H1 (cell line): ENCODE measurements around the gene TMEM182. TPM values are rescaled to one million over a fixed set of nuclear protein-coding genes. Genes with fewer than 3 reads are reported as not detected.

Source experiments
- CTCF ChIA-PET: fragments of 300-600 bp; sonication (Branson Sonifier 250); formaldehyde crosslinking; loops from one replicate; lab custom pipeline; 2021; ENCODE audit not compliant: partially characterized antibody; lab: Charles Lee
- POLR2A ChIA-PET: fragments of 300-600 bp; sonication (Branson Sonifier 250); formaldehyde crosslinking; loops from one replicate; lab custom pipeline; 2021; ENCODE audit warnings: inconsistent platforms; ENCODE audit not compliant: partially characterized antibody; lab: Charles Lee
- DNase-seq, 2 experiments: peaks; one replicate each; pipeline versions ENCODE4 v3.0.0 to v3.0.0-alpha.2; 2010 to 2022; ENCODE audit warnings: low spot score in 2 of 2, low read depth in 1 of 2, mixed read lengths in 1 of 2
- FAIRE-seq: peaks from 2 replicates; lab custom pipeline; 2011; peaks lifted over from hg19 to GRCh38; lab: Jason Lieb, UNC
- H2AFZ ChIP-seq: 2 replicates; pipeline ENCODE4 v1.8.1; 2012; ENCODE audit warnings: low read length, inconsistent platforms
- H2AK5ac ChIP-seq: 2 replicates; pipeline ENCODE4 v1.6.1; 2013; ENCODE audit warnings: low read depth, low read length
- H2BK120ac ChIP-seq: replicated peaks from 2 replicates; pipeline ENCODE3; 2013; ENCODE audit warnings: low read depth, low read length, inconsistent platforms
- H2BK12ac ChIP-seq: 2 replicates; pipeline ENCODE4 v1.6.1; 2013; ENCODE audit warnings: low read depth, low read length
- H2BK15ac ChIP-seq: 2 replicates; pipeline ENCODE4 v1.6.1; 2013; ENCODE audit warnings: low read length
- H2BK20ac ChIP-seq: 2 replicates; pipeline ENCODE4 v1.6.1; 2013; ENCODE audit warnings: low read length
- H2BK5ac ChIP-seq: 2 replicates; pipeline ENCODE4 v1.6.1; 2013; ENCODE audit warnings: low read depth, low read length
- H3K14ac ChIP-seq: 2 replicates; pipeline ENCODE4 v1.6.1; 2013; ENCODE audit warnings: inconsistent platforms; ENCODE audit not compliant: insufficient read length
- H3K18ac ChIP-seq: 2 replicates; pipeline ENCODE4 v1.6.1; 2013; ENCODE audit warnings: low read length; ENCODE audit errors: extremely low read depth
- H3K23ac ChIP-seq: 2 replicates; pipeline ENCODE4 v1.6.1; 2013; ENCODE audit warnings: inconsistent platforms; ENCODE audit not compliant: insufficient read length
- H3K23me2 ChIP-seq: 2 replicates; pipeline ENCODE4 v1.6.1; 2013; ENCODE audit warnings: low read depth, low read length
- H3K27ac ChIP-seq: 2 replicates; pipeline ENCODE4 v1.6.1; 2011; ENCODE audit warnings: low read depth, low read length, inconsistent platforms
- H3K27me3 ChIP-seq, 4 experiments: replicated peaks in 1 of 4; 1 replicate in 1 of 4; 2 replicates in 3 of 4; pipeline versions ENCODE4 v1.6.1 to v1.8.1; 2011 to 2013; ENCODE audit warnings: low read length in 3 of 4, mild to moderate bottlenecking in 3 of 4, inconsistent platforms in 2 of 4, mixed read lengths in 2 of 4, moderate library complexity in 1 of 4; ENCODE audit not compliant: control insufficient read depth in 3 of 4, insufficient read depth in 3 of 4; ENCODE audit errors: extremely low read depth in 1 of 4
- H3K36me3 ChIP-seq, 4 experiments: 2 replicates each; pipeline versions ENCODE4 v1.6.1 to v1.8.1; 2011 to 2013; ENCODE audit warnings: mild to moderate bottlenecking in 4 of 4, low read length in 3 of 4, moderate library complexity in 2 of 4, control low read depth in 1 of 4, inconsistent platforms in 1 of 4; ENCODE audit not compliant: insufficient read depth in 4 of 4, control insufficient read depth in 2 of 4
- H3K4ac ChIP-seq: replicated peaks from 2 replicates; pipeline ENCODE3; 2013; ENCODE audit warnings: low read length, low read depth, mixed read lengths, inconsistent platforms; ENCODE audit not compliant: insufficient read length
- H3K4me1 ChIP-seq, 4 experiments: replicated peaks in 1 of 4; 1 replicate in 1 of 4; 2 replicates in 3 of 4; pipeline versions ENCODE4 v1.6.1 to v1.8.1; 2011 to 2013; ENCODE audit warnings: low read length in 3 of 4, inconsistent platforms in 2 of 4, mixed read lengths in 1 of 4; ENCODE audit not compliant: insufficient read depth in 4 of 4, control insufficient read depth in 3 of 4
- H3K4me2 ChIP-seq, 2 experiments: 2 replicates each; pipeline versions ENCODE4 v1.6.1 to v1.8.1; 2011 to 2013; ENCODE audit warnings: low read depth in 2 of 2, low read length in 2 of 2, control low read depth in 1 of 2, inconsistent platforms in 1 of 2, mild to moderate bottlenecking in 1 of 2; ENCODE audit not compliant: insufficient read depth in 1 of 2
- H3K4me3 ChIP-seq, 4 experiments: fragments of 200-600, 300-600 bp in 1 of 4; sonication (generic), shearing (Covaris generic), sonication (Bioruptor Twin) in 1 of 4; 2 replicates each; pipeline versions ENCODE4 v1.5.1 to v1.8.1; 2011 to 2016; ENCODE audit warnings: low read length in 4 of 4, low read depth in 3 of 4, control low read depth in 2 of 4, inconsistent platforms in 2 of 4, mild to moderate bottlenecking in 2 of 4, mixed read lengths in 1 of 4, moderate library complexity in 1 of 4; ENCODE audit not compliant: insufficient read depth in 2 of 4; ENCODE audit errors: extremely low read depth in 1 of 4
- H3K56ac ChIP-seq: replicated peaks from 2 replicates; pipeline ENCODE3; 2013; ENCODE audit warnings: low read depth, mild to moderate bottlenecking, mixed read lengths, low read length, inconsistent platforms; ENCODE audit not compliant: insufficient read length
- H3K79me1 ChIP-seq: 2 replicates; pipeline ENCODE4 v1.6.1; 2013; ENCODE audit warnings: low read depth, low read length, control low read depth
- H3K79me2 ChIP-seq, 2 experiments: 2 replicates each; pipeline versions ENCODE4 v1.6.1 to v1.8.1; 2012 to 2013; ENCODE audit warnings: low read length in 2 of 2, mild to moderate bottlenecking in 2 of 2, inconsistent platforms in 1 of 2; ENCODE audit not compliant: insufficient read depth in 2 of 2, control insufficient read depth in 1 of 2
- H3K9ac ChIP-seq, 4 experiments: replicated peaks in 1 of 4; 1 replicate in 1 of 4; 2 replicates in 3 of 4; pipeline versions ENCODE4 v1.6.1 to v1.8.1; 2011 to 2013; ENCODE audit warnings: low read depth in 3 of 4, low read length in 3 of 4, control low read depth in 2 of 4, mild to moderate bottlenecking in 2 of 4, moderate library complexity in 2 of 4, inconsistent platforms in 1 of 4; ENCODE audit errors: extremely low read depth in 1 of 4
- H3K9me3 ChIP-seq, 2 experiments: 2 replicates each; pipeline versions ENCODE4 v1.6.1 to v1.8.1; 2012 to 2013; ENCODE audit warnings: mild to moderate bottlenecking in 2 of 2, moderate library complexity in 2 of 2, control low read depth in 1 of 2, inconsistent platforms in 1 of 2, low read depth in 1 of 2, low read length in 1 of 2, mixed read lengths in 1 of 2; ENCODE audit not compliant: insufficient read depth in 2 of 2
- H4K20me1 ChIP-seq, 2 experiments: replicated peaks in 1 of 2; 2 replicates each; pipeline versions ENCODE3 to v1.8.1; 2011 to 2013; ENCODE audit warnings: inconsistent platforms in 2 of 2, low read length in 2 of 2, mild to moderate bottlenecking in 1 of 2; ENCODE audit not compliant: insufficient read depth in 2 of 2, control insufficient read depth in 1 of 2
- H4K5ac ChIP-seq: 2 replicates; pipeline ENCODE4 v1.6.1; 2013; ENCODE audit warnings: low read length, low read depth, mixed read lengths, inconsistent platforms; ENCODE audit not compliant: insufficient read length
- H4K8ac ChIP-seq: 2 replicates; pipeline ENCODE4 v1.8.0; 2013; ENCODE audit warnings: mild to moderate bottlenecking, moderate library complexity, low read length, inconsistent platforms; ENCODE audit not compliant: insufficient read depth; ENCODE audit errors: extremely low read depth
- H4K91ac ChIP-seq: replicated peaks from 2 replicates; pipeline ENCODE3; 2013; ENCODE audit warnings: low read length, mixed read lengths, inconsistent platforms; ENCODE audit not compliant: insufficient read length
- CREB1 ChIP-seq: IDR thresholded peaks from 2 replicates; pipeline ENCODE4 v1.6.1; 2012; ENCODE audit warnings: inconsistent platforms
- GABPA ChIP-seq: IDR thresholded peaks from 2 replicates; pipeline ENCODE4 v1.6.1; 2011; ENCODE audit warnings: mild to moderate bottlenecking, low read length, moderate library complexity, borderline replicate concordance; ENCODE audit not compliant: insufficient read depth
- HDAC2 ChIP-seq, 2 experiments: fragments of 300-600 bp in 1 of 2; sonication (generic) in 1 of 2; IDR thresholded peaks; 2 replicates each; pipeline ENCODE4 v1.6.1; 2011 to 2012; ENCODE audit warnings: low read depth in 2 of 2, low read length in 2 of 2, mild to moderate bottlenecking in 2 of 2, moderate library complexity in 2 of 2, borderline replicate concordance in 1 of 2, inconsistent platforms in 1 of 2
- PHF8 ChIP-seq: fragments of 200-600 bp; sonication (generic); conservative IDR thresholded peaks from 2 replicates; pipeline ENCODE4 v1.7.1; 2012; ENCODE audit warnings: low read depth, mild to moderate bottlenecking, inconsistent platforms, low read length, moderate library complexity
- RBBP5 ChIP-seq: IDR thresholded peaks from 2 replicates; pipeline ENCODE4 v1.7.1; 2012; ENCODE audit warnings: low read depth, mild to moderate bottlenecking, inconsistent platforms, low read length, moderate library complexity, borderline replicate concordance
- RFX5 ChIP-seq: IDR thresholded peaks from 2 replicates; pipeline ENCODE4 v1.6.1; 2011; ENCODE audit warnings: low read depth, low read length, improper control_type of control experiment, borderline replicate concordance
- WGBS, 2 experiments: shearing (Covaris generic) in 1 of 2; methylation state at CpG; one replicate each; pipeline versions ENCODE4 v1.1.6 to v1.1.7; 2013 to 2015; ENCODE audit warnings: low lambda C conversion rate in 2 of 2, mixed read lengths in 2 of 2, inconsistent platforms in 1 of 2, low coverage in 1 of 2, missing lambda C conversion rate in 1 of 2; ENCODE audit not compliant: insufficient replicate concordance in 2 of 2, insufficient coverage in 1 of 2, insufficient read length in 1 of 2; ENCODE audit errors: extremely low coverage in 1 of 2, missing lambda C conversion rate in 1 of 2; 5-methylcytosine and 5-hydroxymethylcytosine counted together
- polyA plus RNA-seq, 7 experiments: library from polyadenylated mRNA; depleted of rRNA in 3 of 7; stranded (reverse) in 5 of 7; unstranded in 2 of 7; fragments of >200 nt in 5 of 7; fragments of 200-250 nt in 2 of 7; gene quantifications; 1 replicate in 5 of 7; 2 replicates in 1 of 7; 4 replicates in 1 of 7; pipeline versions ENCODE4 v1.2.1 to v1.2.3, GENCODE V29; 2011 to 2013; ENCODE audit warnings: missing spikeins in 2 of 7, mixed read lengths in 2 of 7
- total RNA-seq: library from RNA; stranded (reverse); fragmentation: NEBNext Ultra II Directional; extraction: Animal tissue kit (Norgen Biotek cat#: 25700); gene quantifications from 2 replicates; pipeline ENCODE4 v1.2.1, GENCODE V29; 2021

Gene TMEM182
- total and polyA plus RNA-seq, 2 of the 8 experiments (the other 6 are each of a cell fraction or from before 2014, with no cell fraction given), result 3.1 to 4.3 TPM

GRCh38 chr2:102783506-102784183, 21.8 kb downstream of the TMEM182 start:
- H3K14ac ChIP-seq, result no peak overlapping the region
- no peak overlapping the region for H4K91ac ChIP-seq
- no peak overlapping the region for H3K4ac ChIP-seq
- 76% methylated on average over 7 of the region's 7 CpGs; no CpG with 5 or more reads in 1 of the 2 experiments for WGBS, 2 experiments
- H3K9ac ChIP-seq, result peak overlapping the region in 1 of 4 experiments; percentile 34; a peak in 1 of 7 replicates
- H3K4me3 ChIP-seq, result no peak overlapping the region
- H3K79me1 ChIP-seq, result no peaks in the 10 kb centered on the region
- no peak overlapping the region for H3K18ac ChIP-seq
- H3K23ac ChIP-seq, result no peak overlapping the region
- no peak for TF ChIP-seq RFX5
- TF ChIP-seq RBBP5, result no peak
- TF ChIP-seq CREB1, result no peak
- TF ChIP-seq PHF8, result no peak
- TF ChIP-seq HDAC2 (IDR thresholded peaks at IDR 0.05; ENCODE audit: borderline replicate concordance in 1 of 2, low read depth in 2 of 2, low read length in 2 of 2), result no peak
- TF ChIP-seq GABPA, result no peak
- peaks cover 0 to 3% (median 1%) of the 10 kb centered on the region in 4 experiments; a peak in 3 of 7 replicates for H3K4me1 ChIP-seq
- H4K8ac ChIP-seq, result no peak overlapping the region
- no peaks in the 10 kb centered on the region for H3K9me3 ChIP-seq
- no peak overlapping the region for H3K56ac ChIP-seq
- no peak overlapping the region for H2AFZ ChIP-seq
- DNase-seq, result no peak
- H4K5ac ChIP-seq, result no peak overlapping the region
- CTCF ChIA-PET, result interaction anchor here (0.5 to 5.0 kb wide), 3 partner anchors 22 to 43 kb away, joined by 3 to 23 read pairs (median 14); no protein-coding TSS in a partner anchor
- no peak overlapping the region for H2BK15ac ChIP-seq
- H3K27me3 ChIP-seq, result no peaks in the 10 kb centered on the region
- H3K79me2 ChIP-seq, result no peaks in the 10 kb centered on the region
- no peaks in the 10 kb centered on the region for H4K20me1 ChIP-seq
- FAIRE-seq, result no peak
- POLR2A ChIA-PET, result no interaction called here
- H3K27ac ChIP-seq, result peak overlapping the region; percentile 14; the same call in 1 of the 2 replicates
- no peak overlapping the region for H2AK5ac ChIP-seq
- H3K36me3 ChIP-seq, result no peaks in the 10 kb centered on the region
- H2BK12ac ChIP-seq, result no peak overlapping the region
- H2BK5ac ChIP-seq, result no peak overlapping the region
- no peak overlapping the region for H2BK20ac ChIP-seq
- H3K4me2 ChIP-seq, result no peak overlapping the region
- no peaks in the 10 kb centered on the region; the same call in 1 of the 2 replicates for H3K23me2 ChIP-seq
- no peak overlapping the region for H2BK120ac ChIP-seq
